ENCODE results near the gene NRCAM.

The NRCAM gene

DNA sequence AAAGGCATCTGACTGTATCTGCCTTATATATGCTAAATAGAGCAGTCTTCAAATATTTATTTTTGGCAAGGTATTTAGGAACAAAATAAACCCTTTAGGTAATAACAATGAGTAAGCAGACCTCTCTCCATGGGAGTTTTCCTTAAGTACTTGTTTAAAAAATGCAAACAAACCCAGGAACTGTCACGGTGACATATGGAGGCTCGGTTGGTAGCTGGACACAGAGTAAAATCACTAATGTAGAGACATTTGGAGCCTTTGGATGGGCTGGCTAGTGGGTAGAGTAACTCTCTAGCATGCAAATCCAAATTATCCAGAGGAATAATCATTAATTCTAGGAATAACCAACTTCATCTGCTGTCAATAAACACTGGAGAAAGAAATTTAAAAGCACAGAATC is 254.5 kb downstream of the NRCAM start:
- Histone ChIP-seq H3K4me3 (ENCODE audit: low read depth, low read length) (no peak overlapping the region), H3K27ac (no peak overlapping the region), H3K9ac (no peak overlapping the region), H3K27me3 (ENCODE audit: control insufficient read depth, insufficient read depth, low read length) (no peaks in the 10 kb centered on the region), H2AFZ (no peak overlapping the region), H3K4me2 (ENCODE audit: low read length) (no peak overlapping the region), H3K36me3 (ENCODE audit: control insufficient read depth, insufficient read depth, low read length) (no peaks in the 10 kb centered on the region), H3K9me3 (ENCODE audit: control insufficient read depth, low read length) (no peaks in the 10 kb centered on the region), H3K79me2 (no peaks in the 10 kb centered on the region), H3K4me1 (peaks cover 7% of the 10 kb centered on the region)
- TF ChIP-seq, protein P1, sequence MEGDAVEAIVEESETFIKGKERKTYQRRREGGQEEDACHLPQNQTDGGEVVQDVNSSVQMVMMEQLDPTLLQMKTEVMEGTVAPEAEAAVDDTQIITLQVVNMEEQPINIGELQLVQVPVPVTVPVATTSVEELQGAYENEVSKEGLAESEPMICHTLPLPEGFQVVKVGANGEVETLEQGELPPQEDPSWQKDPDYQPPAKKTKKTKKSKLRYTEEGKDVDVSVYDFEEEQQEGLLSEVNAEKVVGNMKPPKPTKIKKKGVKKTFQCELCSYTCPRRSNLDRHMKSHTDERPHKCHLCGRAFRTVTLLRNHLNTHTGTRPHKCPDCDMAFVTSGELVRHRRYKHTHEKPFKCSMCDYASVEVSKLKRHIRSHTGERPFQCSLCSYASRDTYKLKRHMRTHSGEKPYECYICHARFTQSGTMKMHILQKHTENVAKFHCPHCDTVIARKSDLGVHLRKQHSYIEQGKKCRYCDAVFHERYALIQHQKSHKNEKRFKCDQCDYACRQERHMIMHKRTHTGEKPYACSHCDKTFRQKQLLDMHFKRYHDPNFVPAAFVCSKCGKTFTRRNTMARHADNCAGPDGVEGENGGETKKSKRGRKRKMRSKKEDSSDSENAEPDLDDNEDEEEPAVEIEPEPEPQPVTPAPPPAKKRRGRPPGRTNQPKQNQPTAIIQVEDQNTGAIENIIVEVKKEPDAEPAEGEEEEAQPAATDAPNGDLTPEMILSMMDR (IDR thresholded peaks at IDR 0.05): no peak

DNA sequence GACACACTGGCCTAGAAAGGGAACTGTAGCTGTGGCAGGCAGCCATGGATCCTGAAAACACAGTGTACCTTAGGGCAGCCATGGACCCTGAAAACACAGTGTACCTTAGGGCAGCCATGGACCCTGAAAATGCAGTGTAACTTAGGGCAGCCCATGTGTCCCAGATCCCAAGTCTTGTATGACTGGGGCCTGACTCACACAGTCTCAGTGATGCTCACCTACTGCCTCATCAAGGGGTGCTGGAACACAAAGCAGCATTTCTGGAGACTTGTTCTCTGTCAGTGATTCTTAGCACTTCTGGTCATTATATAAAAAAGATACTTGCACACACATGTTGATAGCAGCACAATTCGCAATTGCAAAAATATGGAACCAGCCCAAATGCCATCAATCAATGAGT is 255.9 kb downstream of the NRCAM start:
- no peak overlapping the region for H2AFZ ChIP-seq
- H3K9me3 ChIP-seq (ENCODE audit: control insufficient read depth, low read length): no peaks in the 10 kb centered on the region
- H3K27ac ChIP-seq: no peak overlapping the region
- H3K79me2 ChIP-seq: no peaks in the 10 kb centered on the region
- H3K4me1 ChIP-seq: peaks cover 7% of the 10 kb centered on the region
- H3K4me3 ChIP-seq (ENCODE audit: low read depth, low read length): no peak overlapping the region
- no peaks in the 10 kb centered on the region for H3K27me3 ChIP-seq (ENCODE audit: control insufficient read depth, insufficient read depth, low read length)
- no peaks in the 10 kb centered on the region for H3K36me3 ChIP-seq (ENCODE audit: control insufficient read depth, insufficient read depth, low read length)
- TF ChIP-seq, protein P1 (IDR thresholded peaks at IDR 0.05): no peak
- H3K9ac ChIP-seq: no peak overlapping the region
- H3K4me2 ChIP-seq (ENCODE audit: low read length): no peak overlapping the region

DNA sequence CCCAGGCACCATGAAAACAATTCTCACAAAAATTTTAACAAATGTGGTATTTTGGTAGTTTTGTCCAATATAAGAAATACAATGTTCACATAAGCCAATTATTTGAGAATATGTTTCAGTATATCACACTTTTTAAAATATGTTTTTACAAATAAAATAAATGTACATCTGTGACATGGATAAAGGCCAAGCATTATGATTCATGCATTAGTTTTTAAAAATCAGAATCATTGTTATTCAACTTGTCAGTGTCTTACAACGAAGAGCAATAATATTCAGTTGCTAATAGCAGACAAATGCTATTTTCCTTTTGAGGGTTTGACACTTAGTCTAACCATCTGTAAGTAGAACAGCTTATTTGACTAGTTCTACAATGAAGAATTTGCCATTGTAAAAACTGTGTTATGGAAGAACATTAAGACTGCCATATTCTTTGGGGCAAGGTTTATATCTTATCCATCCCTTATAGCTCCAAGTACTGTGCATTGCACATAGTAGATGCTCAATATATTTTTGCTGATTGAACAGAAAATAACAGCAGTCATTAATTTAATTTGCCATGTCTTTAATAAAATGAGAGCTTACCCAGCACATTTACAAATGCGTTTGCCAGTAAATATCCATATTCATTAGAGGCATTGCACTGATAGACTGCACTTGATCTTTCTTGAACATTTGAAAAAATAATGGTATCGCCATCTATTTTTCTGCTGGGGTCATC is 258.7 kb downstream of the NRCAM start:
- H3K27ac ChIP-seq: no peak overlapping the region
- TF ChIP-seq, protein P1 (IDR thresholded peaks at IDR 0.05): no peak
- no peak overlapping the region for H2AFZ ChIP-seq
- H3K9me3 ChIP-seq (ENCODE audit: control insufficient read depth, low read length): no peaks in the 10 kb centered on the region
- no peaks in the 10 kb centered on the region for H3K36me3 ChIP-seq (ENCODE audit: control insufficient read depth, insufficient read depth, low read length)
- no peak overlapping the region for H3K9ac ChIP-seq
- no peaks in the 10 kb centered on the region for H3K79me2 ChIP-seq
- peaks cover 22% of the 10 kb centered on the region for H3K4me1 ChIP-seq
- no peaks in the 10 kb centered on the region for H3K27me3 ChIP-seq (ENCODE audit: control insufficient read depth, insufficient read depth, low read length)
- no peak overlapping the region for H3K4me3 ChIP-seq (ENCODE audit: low read depth, low read length)
- no peak overlapping the region for H3K4me2 ChIP-seq (ENCODE audit: low read length)

DNA sequence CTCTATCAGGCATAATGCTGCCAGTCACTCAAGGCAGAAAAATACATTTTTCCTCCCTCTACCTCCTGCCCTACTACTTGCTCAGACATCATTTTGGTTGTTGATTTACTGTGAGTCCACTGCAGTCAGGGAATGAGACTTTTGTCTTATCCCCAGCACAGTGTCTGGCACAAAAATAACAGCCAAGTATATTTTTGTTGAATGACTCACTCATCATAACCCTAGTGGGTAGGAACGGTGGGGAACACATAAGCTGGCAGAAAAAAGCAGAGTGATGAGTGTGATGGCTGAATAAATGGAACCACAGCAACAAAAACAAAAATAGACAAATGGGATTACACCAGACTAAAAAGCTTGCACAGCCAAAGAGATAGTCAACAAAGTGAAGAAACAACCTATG is 260.2 kb downstream of the NRCAM start:
- H3K27ac ChIP-seq: no peak overlapping the region
- no peaks in the 10 kb centered on the region for H3K36me3 ChIP-seq (ENCODE audit: control insufficient read depth, insufficient read depth, low read length)
- no peak overlapping the region for H3K4me2 ChIP-seq (ENCODE audit: low read length)
- H3K9ac ChIP-seq: no peak overlapping the region
- H3K4me1 ChIP-seq: peaks cover 22% of the 10 kb centered on the region
- no peaks in the 10 kb centered on the region for H3K27me3 ChIP-seq (ENCODE audit: control insufficient read depth, insufficient read depth, low read length)
- no peaks in the 10 kb centered on the region for H3K9me3 ChIP-seq (ENCODE audit: control insufficient read depth, low read length)
- H2AFZ ChIP-seq: no peak overlapping the region
- TF ChIP-seq, protein P1 (IDR thresholded peaks at IDR 0.05): no peak
- no peak overlapping the region for H3K4me3 ChIP-seq (ENCODE audit: low read depth, low read length)
- no peaks in the 10 kb centered on the region for H3K79me2 ChIP-seq

Measured in parathyroid adenoma (tissue), 2 donors.